Lung (tissue), 12 donors: ENCODE results near the gene SPSB4. TPM values are rescaled to one million over a fixed set of nuclear protein-coding genes. Genes with fewer than 3 reads are reported as not detected.
A peak's percentile ranks its signal among the peaks of the same experiment; 100 is the strongest.

Experiments
- ATAC-seq: fragments of 200-7000 bp; cut with Tn5 transposase; one replicate; pipeline ENCODE4 v1.9.1; 2020; ENCODE audit warnings: moderate number of reproducible peaks; ENCODE audit not compliant: insufficient read depth, low FRiP score
- DNase-seq, 3 donors: peaks; one replicate each; pipeline ENCODE4 v3.0.0-alpha.2; 2013 to 2017
- H3K27ac ChIP-seq, 2 donors: one replicate each; pipeline ENCODE4 v1.5.1; 2013; ENCODE audit warnings: mild to moderate bottlenecking in 2 of 2, moderate library complexity in 2 of 2, control low read depth in 1 of 2, inconsistent platforms in 1 of 2, low read depth in 1 of 2, low read length in 1 of 2
- H3K27me3 ChIP-seq, 3 donors: one replicate each; pipeline ENCODE4 v1.5.1; 2013; ENCODE audit warnings: low read length in 2 of 3; ENCODE audit not compliant: control insufficient read depth in 3 of 3, insufficient read depth in 3 of 3
- H3K36me3 ChIP-seq, 4 donors: one replicate each; pipeline ENCODE4 v1.5.1; 2013; ENCODE audit warnings: low read length in 4 of 4, mild to moderate bottlenecking in 1 of 4, moderate library complexity in 1 of 4; ENCODE audit not compliant: control insufficient read depth in 4 of 4, insufficient read depth in 4 of 4
- H3K4me1 ChIP-seq, 5 donors: one replicate each; pipeline ENCODE4 v1.5.1; 2013; ENCODE audit warnings: low read length in 5 of 5, mild to moderate bottlenecking in 2 of 5, moderate library complexity in 1 of 5; ENCODE audit not compliant: control insufficient read depth in 5 of 5, insufficient read depth in 5 of 5
- H3K4me3 ChIP-seq: one replicate; pipeline ENCODE4 v1.5.1; 2013; ENCODE audit warnings: mild to moderate bottlenecking, control low read depth, moderate library complexity
- H3K9ac ChIP-seq, 2 donors: one replicate each; pipeline ENCODE4 v1.5.1; 2013; ENCODE audit warnings: low read length in 2 of 2, control low read depth in 1 of 2; ENCODE audit not compliant: insufficient read depth in 1 of 2
- H3K9me3 ChIP-seq, 4 donors: one replicate each; pipeline ENCODE4 v1.5.1; 2013; ENCODE audit warnings: low read length in 3 of 4, mild to moderate bottlenecking in 1 of 4, moderate library complexity in 1 of 4; ENCODE audit not compliant: control insufficient read depth in 4 of 4, insufficient read depth in 3 of 4
- CTCF ChIP-seq: IDR thresholded peaks from 2 replicates; pipeline ENCODE4 v1.5.1; 2012; ENCODE audit warnings: mild to moderate bottlenecking; ENCODE audit errors: control extremely low read depth, extremely low read depth
- WGBS, 2 donors: extraction: QIAGEN DNeasy Blood & Tissue Kit; methylation state at CpG; one replicate each; pipeline ENCODE4 v1.1.7; 2013; 5-methylcytosine and 5-hydroxymethylcytosine counted together
- polyA plus RNA-seq, 2 donors: library from polyadenylated mRNA; stranded (reverse); fragments of 200-250 nt; gene quantifications; one replicate each; pipeline ENCODE4 v1.2.1, GENCODE V29; 2013
- total RNA-seq, 2 donors: library from RNA; depleted of rRNA in 1 of 2; stranded (reverse); fragments of >200 nt in 1 of 2; gene quantifications; one replicate each; pipeline ENCODE4 v1.2.1, GENCODE V29; 2014 to 2021
- donor health status: control.
- donor health status: control.
- donor health status: Bipolar disorder and iron deficiency.
- donor health status: healthy.
- donor health status: DM: yes; HTN: yes; CAD: no.

SPSB4 gene
- total and polyA plus RNA-seq, 4 donors: 0.25 to 4.4 (median 1.5) TPM

GRCh38 chr3:141059816-141060215 is 8.7 kb downstream of the SPSB4 start:
- H3K27ac ChIP-seq: no peak overlapping the region
- WGBS, 2 donors: 93% methylated on average over 2 of the region's 2 CpGs
- H3K36me3 ChIP-seq: no peaks in the 10 kb centered on the region
- no peaks in the 10 kb centered on the region for H3K9me3 ChIP-seq
- H3K27me3 ChIP-seq: peaks cover 0 to 3% (median 0%) of the 10 kb centered on the region in 3 donors
- H3K4me1 ChIP-seq: peaks cover 0 to 43% (median 5%) of the 10 kb centered on the region in 5 donors
- no peak overlapping the region for H3K4me3 ChIP-seq
- no peak for TF ChIP-seq CTCF
- no peak overlapping the region for H3K9ac ChIP-seq
- no peak for DNase-seq
- no peak for ATAC-seq

- H3K36me3 ChIP-seq: no peaks in the 10 kb centered on the region
- H3K4me3 ChIP-seq: no peak overlapping the region
- ATAC-seq: no peak
- no peak overlapping the region for H3K9ac ChIP-seq
- H3K27me3 ChIP-seq: no peaks in the 10 kb centered on the region
- no peak for DNase-seq
- H3K27ac ChIP-seq: no peak overlapping the region
- no peak for TF ChIP-seq CTCF
- no peaks in the 10 kb centered on the region for H3K9me3 ChIP-seq
- 75 to 77% methylated on average over 3 of the region's 3 CpGs for WGBS, 2 donors
- peaks cover 0 to 43% (median 5%) of the 10 kb centered on the region in 5 donors for H3K4me1 ChIP-seq
Observed at GRCh38 chr3:141060327-141060726, 9.2 kb downstream of the SPSB4 start.

- Histone ChIP-seq H3K9ac (no peak overlapping the region), H3K36me3 (no peaks in the 10 kb centered on the region), H3K4me3 (no peak overlapping the region), H3K27me3 (no peaks in the 10 kb centered on the region), H3K4me1 (peaks cover 0 to 40% (median 3%) of the 10 kb centered on the region in 5 donors), H3K9me3 (peaks cover 0 to 3% (median 0%) of the 10 kb centered on the region in 4 donors), H3K27ac (no peak overlapping the region)
- 18 to 47% methylated on average over 1 of the region's 1 CpG for WGBS, 2 donors
- no peak for TF ChIP-seq CTCF
- ATAC-seq (no peak), DNase-seq (peak; percentile 31 to 63 (median 40))
Observed at GRCh38 chr3:141063831-141064230, 12.7 kb downstream of the SPSB4 start.
